ENCODE data around the gene AVPI1. TPM values are rescaled to one million over a fixed set of nuclear protein-coding genes. Genes with fewer than 3 reads are reported as not detected.
A peak's percentile ranks its signal among the peaks of the same experiment; 100 is the strongest.
"Not testable (repeated sequence)": the region's sequence is repeated elsewhere in the genome, so short reads cannot be mapped to it uniquely, and the experiment has no call there.

The AVPI1 gene
- total RNA-seq, 1 experiment from 2014 or later = 2.6 TPM

- Histone ChIP-seq H3K9me3 (ENCODE audit: low read depth, low read length, poor library complexity, severe bottlenecking) (no peaks in the 10 kb centered on the region), H3K27me3 (replicated peaks; ENCODE audit: insufficient read depth, low read depth, low read length, poor library complexity) (no peaks in the 10 kb centered on the region), H3K4me3 (ENCODE audit: low read depth, low read length, poor library complexity, severe bottlenecking) (no peak overlapping the region), H3K27ac (ENCODE audit: low read depth, low read length, poor library complexity, severe bottlenecking) (no peak overlapping the region), H3K4me1 (ENCODE audit: insufficient read depth, low read length, poor library complexity, severe bottlenecking) (peaks cover 9% of the 10 kb centered on the region), H3K36me3 (ENCODE audit: insufficient read depth, low read length, poor library complexity, severe bottlenecking) (peaks cover 5% of the 10 kb centered on the region)
- CTCF ChIA-PET = no interaction called here
- POLR2A ChIA-PET (ENCODE audit: low non-redundant PET) = no interaction called here
- no peak for TF ChIP-seq EZH2 (IDR thresholded peaks at IDR 0.05; ENCODE audit: borderline replicate concordance, low read depth, low read length, poor library complexity, severe bottlenecking)
- TF ChIP-seq, protein P1, sequence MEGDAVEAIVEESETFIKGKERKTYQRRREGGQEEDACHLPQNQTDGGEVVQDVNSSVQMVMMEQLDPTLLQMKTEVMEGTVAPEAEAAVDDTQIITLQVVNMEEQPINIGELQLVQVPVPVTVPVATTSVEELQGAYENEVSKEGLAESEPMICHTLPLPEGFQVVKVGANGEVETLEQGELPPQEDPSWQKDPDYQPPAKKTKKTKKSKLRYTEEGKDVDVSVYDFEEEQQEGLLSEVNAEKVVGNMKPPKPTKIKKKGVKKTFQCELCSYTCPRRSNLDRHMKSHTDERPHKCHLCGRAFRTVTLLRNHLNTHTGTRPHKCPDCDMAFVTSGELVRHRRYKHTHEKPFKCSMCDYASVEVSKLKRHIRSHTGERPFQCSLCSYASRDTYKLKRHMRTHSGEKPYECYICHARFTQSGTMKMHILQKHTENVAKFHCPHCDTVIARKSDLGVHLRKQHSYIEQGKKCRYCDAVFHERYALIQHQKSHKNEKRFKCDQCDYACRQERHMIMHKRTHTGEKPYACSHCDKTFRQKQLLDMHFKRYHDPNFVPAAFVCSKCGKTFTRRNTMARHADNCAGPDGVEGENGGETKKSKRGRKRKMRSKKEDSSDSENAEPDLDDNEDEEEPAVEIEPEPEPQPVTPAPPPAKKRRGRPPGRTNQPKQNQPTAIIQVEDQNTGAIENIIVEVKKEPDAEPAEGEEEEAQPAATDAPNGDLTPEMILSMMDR (conservative IDR thresholded peaks at IDR 0.05; ENCODE audit: low read depth, low read length) = no peak
- intact Hi-C loops (cut with micrococcal nuclease; ENCODE audit: unreplicated experiment) = loop anchor here (5.0 kb wide), 1 partner anchor 44 kb away; the partner anchor contains the start of gene AVPI1
- no TSS peak for BruUV-seq (replicated peaks)
- no peak for DNase-seq (ENCODE audit: low spot score)
These were observed 43.5 kb downstream of the AVPI1 start for GRCh38 chr10:97643441-97643985.

GRCh38 chr10:97642471-97643159 lies 44.4 kb downstream of the AVPI1 start:
- DNase-seq (ENCODE audit: low spot score); H3K27me3 ChIP-seq (replicated peaks; ENCODE audit: insufficient read depth, low read depth, low read length, poor library complexity); H3K27ac ChIP-seq (ENCODE audit: low read depth, low read length, poor library complexity, severe bottlenecking); H3K4me3 ChIP-seq (ENCODE audit: low read depth, low read length, poor library complexity, severe bottlenecking); H3K4me1 ChIP-seq (ENCODE audit: insufficient read depth, low read length, poor library complexity, severe bottlenecking); H3K9me3 ChIP-seq (ENCODE audit: low read depth, low read length, poor library complexity, severe bottlenecking); H3K36me3 ChIP-seq (ENCODE audit: insufficient read depth, low read length, poor library complexity, severe bottlenecking); BruUV-seq (replicated peaks); CTCF ChIA-PET: not testable (repeated sequence)
- intact Hi-C loops (cut with micrococcal nuclease; ENCODE audit: unreplicated experiment) = loop anchor here (5.0 kb wide), 1 partner anchor 45 kb away; the partner anchor contains the start of gene AVPI1
- POLR2A ChIA-PET (ENCODE audit: low non-redundant PET) = interaction anchor here (0.7 kb wide), 1 partner anchor 44 kb away, joined by 4 read pairs; the partner anchor contains the start of gene AVPI1

GRCh38 chr10:97640868-97641811 lies 45.9 kb downstream of the AVPI1 start:
- BruUV-seq (replicated peaks) = TSS peak; percentile 61
- ChIA-PET CTCF (no interaction called here), POLR2A (ENCODE audit: low non-redundant PET) (no interaction called here)
- H3K27ac ChIP-seq (ENCODE audit: low read depth, low read length, poor library complexity, severe bottlenecking) = peak overlapping the region; percentile 70
- H3K4me3 ChIP-seq (ENCODE audit: low read depth, low read length, poor library complexity, severe bottlenecking) = peak overlapping the region; percentile 90
- no peak for TF ChIP-seq EZH2 (IDR thresholded peaks at IDR 0.05; ENCODE audit: borderline replicate concordance, low read depth, low read length, poor library complexity, severe bottlenecking)
- TF ChIP-seq, protein P1 (conservative IDR thresholded peaks at IDR 0.05; ENCODE audit: low read depth, low read length) = no peak
- H3K4me1 ChIP-seq (ENCODE audit: insufficient read depth, low read length, poor library complexity, severe bottlenecking) = peaks cover 6% of the 10 kb centered on the region
- intact Hi-C loops (cut with micrococcal nuclease; ENCODE audit: unreplicated experiment) = loop anchor here (5.0 kb wide), 1 partner anchor 46 kb away; the partner anchor contains the start of gene AVPI1
- H3K9me3 ChIP-seq (ENCODE audit: low read depth, low read length, poor library complexity, severe bottlenecking) = no peaks in the 10 kb centered on the region
- H3K36me3 ChIP-seq (ENCODE audit: insufficient read depth, low read length, poor library complexity, severe bottlenecking) = peaks cover 5% of the 10 kb centered on the region
- peak; percentile 47 for DNase-seq (ENCODE audit: low spot score)
- no peaks in the 10 kb centered on the region for H3K27me3 ChIP-seq (replicated peaks; ENCODE audit: insufficient read depth, low read depth, low read length, poor library complexity)
